ENCODE measurements around the gene NAXE.
A peak's percentile ranks its signal among the peaks of the same experiment; 100 is the strongest.
"Not testable (repeated sequence)": the region's sequence is repeated elsewhere in the genome, so short reads cannot be mapped to it uniquely, and the experiment has no call there.

The NAXE gene

DNA sequence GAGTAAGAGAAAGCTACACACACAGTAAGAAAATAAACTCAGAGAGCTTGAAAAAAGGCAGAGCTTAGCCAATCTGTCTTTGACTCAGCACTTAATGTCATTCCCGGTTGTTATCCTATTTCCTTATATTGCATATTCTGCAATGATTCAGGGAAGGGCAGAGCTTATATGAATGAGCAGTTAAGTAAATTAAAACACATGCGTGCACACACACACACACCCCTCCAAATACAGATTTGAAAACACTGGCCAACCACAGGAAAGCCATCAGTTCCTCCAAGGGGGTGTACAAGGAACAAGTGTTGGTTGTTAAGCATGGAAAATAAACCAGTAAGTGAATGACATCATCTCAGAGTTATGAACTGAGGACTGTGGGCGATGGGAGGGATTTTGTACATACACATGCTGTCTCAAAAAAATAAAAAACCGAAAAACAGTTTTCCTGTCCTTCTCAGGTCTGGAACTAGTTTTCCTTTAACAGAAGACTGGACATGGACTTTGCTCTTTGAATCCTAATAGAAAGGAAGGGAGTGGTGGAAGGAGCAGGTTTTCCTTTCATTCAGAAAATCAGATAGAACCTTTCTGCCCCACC, 20.2 kb upstream of the NAXE start:
- peak; percentile 76 for DNase-seq (ENCODE audit: low read depth)

DNA sequence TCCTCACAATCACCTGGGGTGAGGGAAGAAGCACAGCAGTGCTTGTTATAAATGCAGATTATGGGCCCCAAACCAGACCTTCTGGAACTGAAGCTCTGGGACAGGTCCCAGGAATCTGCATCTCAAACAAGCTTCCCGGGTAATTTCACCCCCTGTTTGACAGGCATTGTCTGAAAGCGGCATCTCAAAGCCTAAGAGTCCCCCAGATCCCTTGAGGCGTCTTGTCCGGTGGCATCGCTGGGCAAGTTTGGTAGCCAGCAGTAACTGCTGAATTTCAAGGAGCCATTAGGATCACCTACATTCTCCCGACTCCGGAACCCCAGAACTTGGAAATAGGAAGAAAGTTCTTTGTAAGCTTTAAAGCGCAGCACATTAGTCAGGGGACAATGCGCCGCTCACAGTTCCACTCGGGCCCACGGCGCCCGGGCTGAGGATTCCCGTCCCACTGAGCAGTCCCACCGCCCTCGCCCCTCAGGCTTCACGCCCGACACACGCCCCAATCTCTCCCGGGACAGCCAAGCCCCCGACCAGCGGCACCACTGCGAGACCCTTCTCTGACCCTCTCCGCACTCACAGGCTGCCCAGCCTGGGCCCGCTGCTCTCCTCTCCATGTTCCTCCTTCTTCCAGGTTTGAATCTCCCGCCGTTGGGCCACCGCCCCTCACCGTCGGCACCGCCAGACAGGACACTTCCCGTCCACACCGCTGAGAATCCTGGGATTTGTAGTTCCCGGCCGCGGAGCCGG, 19.5 kb upstream of the NAXE start, which contains the start of gene IQGAP3:
Gene IQGAP3 (minus strand): TSS at position 647 of the 744 bp plus-strand sequence. CDS start 36 bp downstream, at position 611.
- no peak for DNase-seq (ENCODE audit: low read depth)

- DNase-seq (ENCODE audit: low read depth): no peak
Observed at GRCh38 chr1:156572663-156573018, 18.9 kb upstream of the NAXE start.

DNA sequence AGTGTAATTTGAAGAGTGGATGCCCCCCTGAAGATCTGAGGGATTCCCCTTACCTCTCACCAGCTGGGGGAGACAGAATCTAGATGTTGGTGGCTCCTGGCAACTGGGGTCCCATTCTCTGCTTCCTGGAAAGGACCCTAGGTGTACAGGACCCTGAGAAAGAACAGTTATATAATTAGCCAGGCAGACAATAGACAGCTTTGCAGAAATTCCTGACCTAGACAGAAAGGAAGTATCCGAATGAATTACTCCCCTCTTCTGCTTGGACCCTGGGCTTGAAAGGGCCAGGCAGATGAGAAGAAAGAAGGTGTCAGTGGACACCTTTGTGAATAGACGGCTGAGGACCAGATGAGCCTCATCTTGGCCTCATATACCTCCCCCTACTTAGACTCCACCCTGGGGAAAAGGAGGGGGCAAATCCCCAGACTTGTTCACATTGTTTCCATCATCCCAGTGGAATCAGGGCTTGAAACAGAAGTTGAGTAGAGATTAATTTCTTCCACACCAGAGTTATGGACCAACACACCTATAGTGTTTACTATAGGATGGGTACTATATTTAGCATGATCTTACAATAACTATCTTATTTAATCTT, 17.4 kb upstream of the NAXE start:
- DNase-seq (ENCODE audit: low read depth): no peak

DNA sequence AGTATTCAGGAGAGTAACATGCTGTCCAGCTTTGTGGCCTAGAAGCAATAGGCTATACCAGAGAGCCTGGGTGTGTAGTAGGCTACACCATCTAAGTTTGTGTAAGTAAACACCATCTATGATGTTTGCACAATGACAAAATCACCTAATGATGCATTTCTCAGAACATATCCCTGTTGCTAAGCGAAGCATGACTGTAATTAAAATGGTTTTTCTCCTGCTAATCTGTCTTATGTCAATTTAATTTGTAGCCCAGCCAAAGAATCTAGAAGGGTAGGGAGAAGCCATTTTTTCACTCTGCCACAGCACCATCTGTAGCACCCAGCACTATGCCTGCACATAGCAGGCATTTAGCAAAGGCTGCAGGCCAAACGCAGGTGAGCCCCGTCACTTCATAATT, 14.0 kb upstream of the NAXE start:
- no peak for DNase-seq (ENCODE audit: low read depth)

DNA sequence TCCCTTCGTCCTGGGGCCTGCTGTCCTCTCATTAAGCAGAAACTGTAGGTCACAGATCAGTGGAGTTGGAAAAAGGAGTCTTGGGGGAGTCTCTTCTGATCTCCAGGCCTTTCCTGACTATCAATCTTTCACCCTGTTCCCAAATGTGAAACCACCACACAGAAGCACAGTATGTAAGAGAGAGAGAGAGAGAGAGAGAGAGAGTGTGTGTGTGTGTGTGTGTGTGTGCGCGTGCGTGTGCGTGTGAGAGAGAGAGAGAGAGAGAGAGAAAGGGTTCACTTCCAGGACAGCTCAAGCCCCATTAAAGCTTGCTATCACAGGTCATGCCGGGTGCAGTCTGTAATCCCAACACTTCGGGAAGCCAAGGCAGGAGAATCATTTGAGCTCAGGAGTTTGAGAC, 13.5 kb upstream of the NAXE start:
- no peak for DNase-seq (ENCODE audit: low read depth)

GRCh38 chr1:156579472-156579871, 12.1 kb upstream of the NAXE start, which contains the start of gene TTC24:
TSS of gene TTC24 (plus strand) at chr1:156579723. CDS start at chr1:156581365, 1,642 bp downstream.
- DNase-seq (ENCODE audit: low read depth): no peak

- no peak for DNase-seq (ENCODE audit: low read depth)
Observed at GRCh38 chr1:156581661-156582387, 9.8 kb upstream of the NAXE start.

- DNase-seq (ENCODE audit: low read depth): no peak
Observed at GRCh38 chr1:156582388-156583017, 9.1 kb upstream of the NAXE start.

- DNase-seq (ENCODE audit: low read depth): no peak
Observed at GRCh38 chr1:156583821-156584622, 7.6 kb upstream of the NAXE start.

- DNase-seq (ENCODE audit: low read depth): no peak
Observed at GRCh38 chr1:156584813-156585212, 6.8 kb upstream of the NAXE start.

- no peak for DNase-seq (ENCODE audit: low read depth)
Observed at GRCh38 chr1:156586323-156586722, 5.3 kb upstream of the NAXE start.

GRCh38 chr1:156586892-156587477, 4.6 kb upstream of the NAXE start:
- no peak for DNase-seq (ENCODE audit: low read depth)

DNA sequence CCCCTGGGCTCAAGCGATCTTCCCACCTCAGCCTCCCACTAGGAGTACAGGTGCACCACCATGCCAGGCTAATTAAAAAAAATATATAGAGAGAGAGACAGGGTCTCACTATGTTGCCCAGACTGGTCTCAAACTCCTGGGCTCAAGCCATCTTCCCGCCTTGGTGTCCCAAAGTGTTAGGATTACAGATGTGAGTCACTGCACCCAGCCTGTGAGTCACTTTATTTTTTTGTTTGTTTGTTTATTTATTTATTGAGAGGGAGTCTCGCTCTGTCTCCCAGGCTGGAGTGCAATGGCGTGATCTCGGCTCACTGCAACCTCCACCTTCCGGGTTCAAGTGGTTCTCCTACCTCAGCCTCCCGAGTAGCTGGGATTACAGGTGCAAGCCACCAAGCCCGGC, 3.6 kb upstream of the NAXE start:
- DNase-seq (ENCODE audit: low read depth): not testable (repeated sequence)

DNA sequence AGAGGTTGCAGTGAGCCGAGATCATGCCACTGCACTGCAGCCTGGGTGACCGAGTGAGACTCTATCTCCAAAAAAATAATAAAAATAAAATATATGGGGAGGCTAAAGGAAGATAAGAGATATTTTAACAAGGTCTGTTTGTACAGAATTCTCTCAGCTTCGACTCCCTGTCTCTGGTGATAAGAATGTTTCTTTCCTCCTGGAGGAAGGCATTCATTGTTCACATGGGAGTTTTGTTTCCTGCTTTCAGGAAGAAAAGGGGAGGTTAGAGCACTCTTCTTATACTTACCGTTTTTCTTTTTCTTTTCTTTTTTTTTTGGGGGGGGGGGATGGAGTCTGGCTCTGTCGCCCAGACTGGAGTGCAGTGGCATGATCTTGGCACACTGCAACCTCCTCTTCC, 2.0 kb upstream of the NAXE start:
- DNase-seq (ENCODE audit: low read depth): no peak

DNA sequence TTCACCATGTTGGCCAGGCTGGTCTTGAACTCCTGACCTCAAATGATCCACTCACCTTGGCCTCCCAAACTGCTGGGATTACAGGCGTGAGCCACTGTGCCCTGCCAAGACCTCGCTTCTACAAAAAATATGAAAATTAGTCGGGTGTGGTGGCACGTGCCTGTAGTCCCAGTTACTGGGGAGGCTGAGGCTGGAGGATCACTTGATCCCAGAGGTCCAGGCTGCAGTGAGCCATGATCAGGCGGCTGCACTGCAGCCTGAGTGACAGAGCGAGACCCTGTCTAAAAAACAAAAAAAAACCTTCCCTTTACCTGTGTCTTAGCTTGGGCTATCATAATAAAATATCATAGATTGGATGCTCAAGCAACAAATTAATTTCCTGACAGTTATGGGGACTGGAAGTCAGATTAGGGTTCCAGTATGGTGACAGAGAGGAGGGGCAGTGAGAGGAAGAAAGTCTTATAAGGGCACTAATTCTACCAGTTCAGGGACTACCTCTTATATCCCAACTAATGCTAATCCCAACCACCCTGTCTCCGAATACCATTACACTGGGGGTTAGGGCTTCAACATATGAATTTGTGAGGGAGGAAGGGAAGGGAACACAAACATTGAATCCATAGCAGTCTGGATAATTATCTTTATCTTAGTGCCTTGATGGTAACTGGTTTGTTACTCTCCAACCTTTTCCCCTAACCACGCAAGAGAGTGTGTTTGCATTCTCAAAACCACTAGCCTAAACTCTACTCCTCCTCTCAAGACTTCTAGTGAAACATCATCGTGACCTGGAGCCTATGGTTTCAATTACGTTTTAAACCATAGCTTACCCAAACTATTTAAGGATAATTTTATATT, 1.0 kb upstream of the NAXE start:
- DNase-seq (ENCODE audit: low read depth): no peak

DNA sequence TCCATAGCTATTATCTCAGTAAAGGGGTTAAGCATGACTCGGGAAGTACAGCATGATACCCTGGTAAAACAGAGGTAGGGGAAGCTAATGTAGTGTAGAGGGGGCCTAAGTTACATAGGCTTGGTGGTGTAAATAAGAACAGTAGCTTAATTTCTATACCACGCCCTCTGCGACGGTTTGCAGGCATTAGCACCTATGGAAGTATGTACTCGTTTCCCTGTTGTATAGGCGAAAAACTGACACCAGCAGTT, 470 bp upstream of the NAXE start:
- no peak for DNase-seq (ENCODE audit: low read depth)

DNA sequence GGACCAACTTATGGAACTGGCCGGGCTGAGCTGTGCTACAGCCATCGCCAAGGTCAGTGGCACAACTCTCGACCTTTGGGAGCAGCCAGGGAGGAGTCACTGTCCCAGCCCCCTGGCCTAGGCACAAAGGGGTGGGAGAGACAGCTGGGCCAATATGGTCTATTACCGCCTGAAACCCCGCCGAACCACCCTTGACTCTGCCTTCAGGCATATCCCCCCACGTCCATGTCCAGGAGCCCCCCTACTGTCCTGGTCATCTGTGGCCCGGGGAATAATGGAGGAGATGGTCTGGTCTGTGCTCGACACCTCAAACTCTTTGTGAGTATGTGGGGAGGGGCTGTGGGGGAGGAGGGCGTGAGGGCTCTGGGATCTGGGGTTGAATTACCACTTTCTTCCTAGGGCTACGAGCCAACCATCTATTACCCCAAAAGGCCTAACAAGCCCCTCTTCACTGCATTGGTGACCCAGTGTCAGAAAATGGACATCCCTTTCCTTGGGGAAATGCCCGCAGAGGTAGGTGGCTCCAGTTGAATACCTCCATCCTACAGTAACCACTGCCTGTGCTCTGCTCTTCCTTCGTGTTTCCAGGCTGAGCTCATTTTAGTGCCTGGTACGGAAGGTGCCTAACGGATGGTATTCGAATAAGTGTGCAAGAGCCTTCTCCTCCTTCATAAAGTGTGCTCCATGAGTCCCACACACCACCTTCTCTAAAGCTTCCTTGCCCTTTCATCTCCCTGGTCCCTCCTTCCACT, 758 bp downstream of the NAXE start:
- DNase-seq (ENCODE audit: low read depth): no peak

- no peak for DNase-seq (ENCODE audit: low read depth)
Observed at GRCh38 chr1:156592910-156593660, 1.5 kb downstream of the NAXE start.
